Dermis microvascular lymphatic vessel endothelial cell (primary cell): ENCODE data around the gene ZBED3. TPM values are rescaled to one million over a fixed set of nuclear protein-coding genes. Genes with fewer than 3 reads are reported as not detected.
A peak's percentile ranks its signal among the peaks of the same experiment; 100 is the strongest.

Experiments used
- DNase-seq, 2 donors: peaks; one replicate each; pipeline versions ENCODE4 v3.0.0 to v3.0.0-alpha.2; 2010; ENCODE audit warnings: low read depth in 2 of 2
- total RNA-seq: library from RNA; depleted of rRNA; stranded (reverse); fragments of >200 nt; gene quantifications from 2 replicates; pipeline ENCODE4 v1.2.1, GENCODE V29; 2014

ZBED3 gene
- total RNA-seq, 1 donor from 2014 or later, result 1.0 TPM

GRCh38 chr5:77076961-77077828 is 9.9 kb downstream of the ZBED3 start:
- DNase-seq, result peak; percentile 31 to 76

GRCh38 chr5:77074745-77075144 is 12.3 kb downstream of the ZBED3 start:
- no peak for DNase-seq

GRCh38 chr5:77073667-77074066 is 13.4 kb downstream of the ZBED3 start:
- DNase-seq, result no peak

GRCh38 chr5:77066823-77067442 is 20.2 kb downstream of the ZBED3 start:
- no peak for DNase-seq

- DNase-seq, result no peak
These were observed 20.9 kb downstream of the ZBED3 start for GRCh38 chr5:77066184-77066583.

GRCh38 chr5:77065256-77065655 is 21.8 kb downstream of the ZBED3 start:
- DNase-seq, result no peak

- DNase-seq, result no peak
These were observed 23.0 kb downstream of the ZBED3 start for GRCh38 chr5:77064040-77064439.

- DNase-seq, result no peak
These were observed 40.5 kb downstream of the ZBED3 start for GRCh38 chr5:77046416-77047073.

- no peak for DNase-seq
These were observed 51.1 kb downstream of the ZBED3 start for GRCh38 chr5:77035950-77036349.

- DNase-seq, result no peak
These were observed 53.7 kb downstream of the ZBED3 start for GRCh38 chr5:77033338-77033737.

GRCh38 chr5:77032635-77033034 is 54.5 kb downstream of the ZBED3 start:
- DNase-seq, result no peak

GRCh38 chr5:77031891-77032290 is 55.2 kb downstream of the ZBED3 start:
- no peak for DNase-seq

GRCh38 chr5:77030097-77031071 is 56.7 kb downstream of the ZBED3 start, which contains the start of gene AGGF1:
Gene AGGF1, plus strand, starts transcription at chr5:77030404. Its CDS starts 363 bp downstream, at chr5:77030767.
- DNase-seq, result peak; percentile 64 to 94

- no peak for DNase-seq
These were observed 57.7 kb downstream of the ZBED3 start for GRCh38 chr5:77029376-77029885.

GRCh38 chr5:77028631-77029375 is 58.3 kb downstream of the ZBED3 start:
- no peak for DNase-seq

GRCh38 chr5:77024490-77024889 is 62.6 kb downstream of the ZBED3 start:
- no peak for DNase-seq

GRCh38 chr5:77022511-77023417 is 64.3 kb downstream of the ZBED3 start:
- no peak for DNase-seq
